Fibroblast of mammary gland (primary cell): ENCODE results near the gene SDCCAG8.

ENCODE experiments used
- DNase-seq: peaks from one replicate; pipeline ENCODE4 v3.0.0-alpha.2; 2010; ENCODE audit warnings: low read depth
- H3K4me3 ChIP-seq: 2 replicates; pipeline ENCODE4 v1.5.1; 2011; ENCODE audit warnings: low read depth, mild to moderate bottlenecking, low read length, moderate library complexity; ENCODE audit not compliant: control insufficient read depth
- TF ChIP-seq, protein P1 (sequence below): conservative IDR thresholded peaks from 2 replicates; pipeline ENCODE4 v1.5.1; 2011; ENCODE audit warnings: low read depth, low read length, inconsistent platforms; ENCODE audit not compliant: control insufficient read depth, insufficient read depth

SDCCAG8 gene

DNA sequence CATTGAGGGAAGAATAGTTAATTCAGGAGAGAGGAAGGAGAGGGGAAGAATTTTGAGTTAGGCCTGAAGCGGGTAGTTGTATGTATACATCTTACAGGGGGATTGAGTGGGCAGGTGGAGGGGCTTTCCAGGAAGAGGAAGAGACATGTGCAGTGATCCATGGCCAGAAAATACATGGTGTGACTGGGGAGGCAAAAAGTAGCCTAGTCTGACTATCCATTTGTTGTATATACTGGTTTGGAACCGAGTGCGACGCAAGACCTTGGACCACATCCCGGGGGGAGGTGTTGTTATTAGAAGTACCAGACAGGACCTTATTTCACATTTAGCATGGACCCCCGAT is 158.3 kb downstream of the SDCCAG8 start:
- H3K4me3 ChIP-seq, result no peak overlapping the region
- TF ChIP-seq, protein P1, sequence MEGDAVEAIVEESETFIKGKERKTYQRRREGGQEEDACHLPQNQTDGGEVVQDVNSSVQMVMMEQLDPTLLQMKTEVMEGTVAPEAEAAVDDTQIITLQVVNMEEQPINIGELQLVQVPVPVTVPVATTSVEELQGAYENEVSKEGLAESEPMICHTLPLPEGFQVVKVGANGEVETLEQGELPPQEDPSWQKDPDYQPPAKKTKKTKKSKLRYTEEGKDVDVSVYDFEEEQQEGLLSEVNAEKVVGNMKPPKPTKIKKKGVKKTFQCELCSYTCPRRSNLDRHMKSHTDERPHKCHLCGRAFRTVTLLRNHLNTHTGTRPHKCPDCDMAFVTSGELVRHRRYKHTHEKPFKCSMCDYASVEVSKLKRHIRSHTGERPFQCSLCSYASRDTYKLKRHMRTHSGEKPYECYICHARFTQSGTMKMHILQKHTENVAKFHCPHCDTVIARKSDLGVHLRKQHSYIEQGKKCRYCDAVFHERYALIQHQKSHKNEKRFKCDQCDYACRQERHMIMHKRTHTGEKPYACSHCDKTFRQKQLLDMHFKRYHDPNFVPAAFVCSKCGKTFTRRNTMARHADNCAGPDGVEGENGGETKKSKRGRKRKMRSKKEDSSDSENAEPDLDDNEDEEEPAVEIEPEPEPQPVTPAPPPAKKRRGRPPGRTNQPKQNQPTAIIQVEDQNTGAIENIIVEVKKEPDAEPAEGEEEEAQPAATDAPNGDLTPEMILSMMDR, result no peak
- DNase-seq, result no peak

DNA sequence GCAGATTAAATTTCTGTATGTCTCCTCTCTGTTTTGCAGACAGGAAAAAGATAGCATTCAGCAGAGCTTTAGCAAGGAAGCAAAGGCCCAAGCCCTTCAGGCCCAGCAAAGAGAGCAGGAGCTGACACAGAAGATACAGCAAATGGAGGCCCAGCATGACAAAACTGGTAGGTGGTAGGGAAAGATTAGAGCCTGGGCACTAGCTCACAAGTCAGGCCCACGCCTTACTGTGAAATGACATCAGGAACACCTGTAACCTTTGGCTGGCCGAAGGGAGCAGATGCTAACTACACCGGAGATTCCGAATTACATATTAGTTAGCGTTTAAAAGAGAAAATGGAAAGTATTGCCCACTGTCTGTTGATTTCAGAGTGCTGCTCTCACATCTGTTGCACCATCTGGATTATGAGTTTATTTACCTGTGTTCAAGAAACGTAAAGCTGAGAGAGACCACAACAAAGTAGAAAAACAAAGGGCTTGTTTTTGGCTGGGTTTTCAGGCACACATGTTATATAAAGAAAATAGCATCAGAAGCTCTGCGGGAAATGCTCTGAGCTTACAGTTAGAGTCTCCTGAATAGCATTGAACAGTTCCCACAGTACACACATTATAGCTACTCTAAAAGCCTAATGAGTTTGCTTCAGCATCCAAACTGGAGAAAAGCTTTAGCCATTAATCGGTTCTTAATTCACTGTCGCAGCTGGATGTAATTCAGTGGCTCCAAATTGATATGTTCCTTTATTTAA is 160.0 kb downstream of the SDCCAG8 start:
- no peak overlapping the region for H3K4me3 ChIP-seq
- no peak for DNase-seq
- TF ChIP-seq, protein P1, result no peak

DNA sequence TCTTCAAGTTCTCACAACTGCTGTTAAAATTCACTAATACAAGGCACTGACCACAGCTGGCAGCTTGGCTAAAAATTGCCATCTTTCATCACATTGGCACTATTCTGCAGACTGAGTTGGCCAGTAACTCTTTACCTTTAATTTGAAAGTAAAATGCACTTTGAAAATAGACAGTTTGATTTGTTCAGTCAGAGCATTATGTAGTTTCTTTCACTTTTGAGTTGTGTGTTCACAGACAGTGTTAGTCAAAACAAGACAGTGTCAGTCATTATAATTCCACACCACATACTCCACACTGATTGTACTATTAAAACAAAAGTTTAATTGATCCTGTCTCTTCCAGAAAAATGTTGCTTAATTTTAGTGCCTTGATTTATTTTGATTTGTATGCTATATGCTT is 160.7 kb downstream of the SDCCAG8 start:
- DNase-seq, result no peak
- H3K4me3 ChIP-seq, result no peak overlapping the region
- TF ChIP-seq, protein P1, result no peak

DNA sequence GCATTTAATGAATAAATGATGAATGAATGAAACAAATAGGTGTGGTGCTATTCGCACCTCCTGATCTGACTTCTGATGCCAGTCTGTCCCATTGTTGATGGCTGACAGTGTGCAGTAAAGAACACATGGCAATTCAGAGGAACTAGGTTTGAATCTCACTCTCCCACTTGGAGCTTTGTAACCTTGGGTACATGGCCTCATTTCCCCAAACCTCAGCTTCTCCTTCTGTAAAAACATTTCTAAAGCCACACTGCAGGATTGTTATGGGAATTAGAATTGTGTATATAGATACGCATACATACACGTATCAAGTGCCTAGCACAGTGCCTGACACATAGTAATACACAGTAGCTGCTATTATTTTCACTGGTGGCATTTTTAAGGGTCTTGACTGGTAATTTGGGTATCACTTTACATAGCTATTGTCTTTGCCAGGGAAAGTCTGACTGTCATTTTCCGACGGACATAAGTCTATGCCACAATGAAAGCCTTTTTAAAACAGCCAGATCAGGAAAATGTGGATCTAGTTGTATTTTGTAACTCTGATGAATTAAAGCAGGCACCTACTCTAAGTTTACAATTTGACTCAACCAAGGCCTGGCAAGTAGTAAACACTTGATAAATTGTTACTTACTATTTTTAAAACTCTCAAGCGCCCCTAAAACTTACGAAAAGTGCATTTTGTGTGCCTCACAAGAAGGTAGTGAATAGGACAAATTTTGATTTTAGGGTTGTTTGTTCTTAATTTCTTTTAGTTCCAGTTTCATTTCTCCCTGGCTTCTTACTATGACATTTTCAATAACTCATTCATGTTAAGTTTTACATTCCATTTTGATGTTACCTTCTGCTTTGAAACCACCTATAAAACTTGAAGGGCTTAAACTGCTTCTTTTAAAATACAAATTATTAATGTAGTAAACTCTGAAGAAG is 164.4 kb downstream of the SDCCAG8 start:
- no peak for DNase-seq
- no peak overlapping the region for H3K4me3 ChIP-seq
- TF ChIP-seq, protein P1, result no peak

DNA sequence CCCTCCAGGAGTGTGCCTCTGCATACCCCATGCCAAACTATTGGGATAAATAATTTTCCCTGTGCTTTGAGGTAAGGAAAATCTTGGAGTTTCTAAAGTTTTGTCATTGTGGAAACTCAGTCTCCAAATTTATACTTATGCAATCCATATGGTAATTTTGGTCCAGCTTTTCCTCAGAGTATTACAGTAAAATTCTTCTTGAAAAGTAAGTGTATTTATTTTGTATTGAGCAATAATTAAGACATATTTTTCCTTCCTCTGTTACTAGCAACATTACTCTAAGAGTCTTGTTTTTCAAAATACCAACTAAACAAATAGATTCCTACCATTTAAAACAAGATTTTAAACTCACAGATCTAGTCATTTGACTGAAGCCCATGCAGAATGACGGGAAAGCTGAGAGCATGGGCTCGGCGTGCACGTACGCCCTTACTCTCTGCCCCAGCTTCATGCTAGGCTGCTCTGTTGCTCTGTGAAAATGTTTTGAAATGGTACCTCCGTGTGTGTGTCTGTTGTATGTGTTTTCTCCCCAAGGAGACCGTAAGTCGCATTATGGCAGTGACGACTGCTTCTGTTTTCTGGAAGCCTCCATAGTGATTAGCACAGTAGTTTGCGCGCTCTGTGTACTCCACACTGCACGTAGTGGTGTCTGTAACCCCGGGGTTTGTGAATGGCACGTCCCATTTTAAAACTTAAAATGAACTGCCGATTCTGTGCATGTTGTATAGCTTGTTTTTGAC is 165.3 kb downstream of the SDCCAG8 start:
- no peak overlapping the region for H3K4me3 ChIP-seq
- TF ChIP-seq, protein P1, result no peak
- DNase-seq, result no peak

DNA sequence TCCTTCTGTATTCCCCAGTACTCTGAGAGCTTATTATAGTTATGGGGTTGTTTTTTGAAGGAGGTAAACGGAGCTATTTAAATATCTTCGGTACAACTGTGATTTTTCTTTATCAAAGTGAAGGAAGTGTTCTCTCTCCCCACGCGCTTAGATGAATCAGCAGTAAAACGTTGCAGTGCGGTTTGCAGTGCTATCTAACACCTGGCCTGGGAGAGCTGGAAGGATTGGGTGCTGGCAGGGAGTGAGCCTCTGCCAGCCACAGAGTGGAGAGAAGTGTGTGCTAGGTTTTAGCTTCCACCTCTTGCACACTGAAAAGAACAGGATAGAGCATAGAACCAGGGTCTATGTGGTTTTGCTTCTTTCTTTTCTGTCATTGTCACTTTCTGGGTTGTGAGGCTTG is 165.9 kb downstream of the SDCCAG8 start:
- peak; percentile 71 for DNase-seq
- H3K4me3 ChIP-seq, result no peak overlapping the region
- TF ChIP-seq, protein P1, result no peak
